ENCODE measurements around the gene SUOX. TPM values are rescaled to one million over a fixed set of nuclear protein-coding genes. Genes with fewer than 3 reads are reported as not detected.

The SUOX gene
- polyA plus RNA-seq, 1 of the 3 experiments (the other 2 are of a cell fraction), result 23.2 TPM

DNA sequence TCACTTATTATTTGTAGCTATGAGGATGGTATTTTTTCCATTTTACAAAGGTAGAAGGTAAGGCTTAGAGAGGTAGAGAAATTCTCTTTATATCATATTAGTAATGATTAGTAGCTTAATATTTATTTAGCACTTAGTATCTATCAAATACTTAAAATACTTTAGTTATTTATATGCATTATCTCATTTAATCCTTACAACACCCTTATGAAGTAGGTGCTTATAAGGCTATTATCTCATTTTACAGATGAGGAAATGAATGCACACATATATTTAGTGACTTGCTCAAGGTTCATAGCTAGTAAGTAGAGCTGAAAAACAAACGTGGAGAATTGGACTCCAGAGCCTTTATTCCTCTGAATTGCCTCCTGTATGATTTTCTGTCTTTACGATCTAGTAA lies 12.2 kb upstream of the SUOX start:
- no peaks in the 10 kb centered on the region for H3K27me3 ChIP-seq (ENCODE audit: insufficient read depth)
- no peak overlapping the region for H3K4me3 ChIP-seq (ENCODE audit: low read depth in 2 of 2, low read length in 1 of 2)
- peaks cover 22% of the 10 kb centered on the region; the same call in 1 of the 2 replicates for H3K79me2 ChIP-seq (ENCODE audit: insufficient read depth)
- ChIA-PET POLR2A (interaction anchor here (1.2 to 2.0 kb wide), 3 partner anchors 11 to 132 kb away, joined by 4 to 10 read pairs (median 4); partner anchors contain the start of genes RAB5B and RPL41), CTCF (interaction anchor here (1.0 to 7.0 kb wide), 7 partner anchors 8 to 247 kb away, joined by 3 to 50 read pairs (median 4); partner anchors contain the start of gene RAB5B)
- H3K9me3 ChIP-seq, result no peaks in the 10 kb centered on the region
- DNase-seq, result no peak
- peaks cover 18 to 57% of the 10 kb centered on the region in 2 experiments for H3K36me3 ChIP-seq (replicated peaks in 1 of 2; ENCODE audit: control insufficient read depth in 1 of 2, insufficient read depth in 2 of 2, low read length in 1 of 2)
- H3K9ac ChIP-seq, result no peak overlapping the region
- TF ChIP-seq MEF2A (IDR thresholded peaks at IDR 0.05; ENCODE audit: borderline replicate concordance, low read depth), result no peak
- no peak for TF ChIP-seq GABPA (IDR thresholded peaks at IDR 0.05; ENCODE audit: low read depth)
- TF ChIP-seq SMC3 (IDR thresholded peaks at IDR 0.05; ENCODE audit: low read depth, low read length), result no peak
- no peak for TF ChIP-seq MXI1 (IDR thresholded peaks at IDR 0.05; ENCODE audit: low read depth, low read length)
- no peak for TF ChIP-seq TEAD4 (IDR thresholded peaks at IDR 0.05; ENCODE audit: borderline replicate concordance, insufficient read depth)
- TF ChIP-seq, protein P1, sequence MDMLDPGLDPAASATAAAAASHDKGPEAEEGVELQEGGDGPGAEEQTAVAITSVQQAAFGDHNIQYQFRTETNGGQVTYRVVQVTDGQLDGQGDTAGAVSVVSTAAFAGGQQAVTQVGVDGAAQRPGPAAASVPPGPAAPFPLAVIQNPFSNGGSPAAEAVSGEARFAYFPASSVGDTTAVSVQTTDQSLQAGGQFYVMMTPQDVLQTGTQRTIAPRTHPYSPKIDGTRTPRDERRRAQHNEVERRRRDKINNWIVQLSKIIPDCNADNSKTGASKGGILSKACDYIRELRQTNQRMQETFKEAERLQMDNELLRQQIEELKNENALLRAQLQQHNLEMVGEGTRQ (IDR thresholded peaks at IDR 0.05; ENCODE audit: borderline replicate concordance, low read depth, low read length), result no peak
- no peak for TF ChIP-seq RFX5 (IDR thresholded peaks at IDR 0.05; ENCODE audit: low read length)
- no peak for TF ChIP-seq FOSL2 (IDR thresholded peaks at IDR 0.05; ENCODE audit: borderline replicate concordance, low read depth)
- TF ChIP-seq ELF1 (IDR thresholded peaks at IDR 0.05), result no peak
- TF ChIP-seq, protein P2, sequence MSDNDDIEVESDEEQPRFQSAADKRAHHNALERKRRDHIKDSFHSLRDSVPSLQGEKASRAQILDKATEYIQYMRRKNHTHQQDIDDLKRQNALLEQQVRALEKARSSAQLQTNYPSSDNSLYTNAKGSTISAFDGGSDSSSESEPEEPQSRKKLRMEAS (IDR thresholded peaks at IDR 0.05; ENCODE audit: low read depth), result no peak
- TF ChIP-seq, protein P3, sequence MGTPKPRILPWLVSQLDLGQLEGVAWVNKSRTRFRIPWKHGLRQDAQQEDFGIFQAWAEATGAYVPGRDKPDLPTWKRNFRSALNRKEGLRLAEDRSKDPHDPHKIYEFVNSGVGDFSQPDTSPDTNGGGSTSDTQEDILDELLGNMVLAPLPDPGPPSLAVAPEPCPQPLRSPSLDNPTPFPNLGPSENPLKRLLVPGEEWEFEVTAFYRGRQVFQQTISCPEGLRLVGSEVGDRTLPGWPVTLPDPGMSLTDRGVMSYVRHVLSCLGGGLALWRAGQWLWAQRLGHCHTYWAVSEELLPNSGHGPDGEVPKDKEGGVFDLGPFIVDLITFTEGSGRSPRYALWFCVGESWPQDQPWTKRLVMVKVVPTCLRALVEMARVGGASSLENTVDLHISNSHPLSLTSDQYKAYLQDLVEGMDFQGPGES (IDR thresholded peaks at IDR 0.05; ENCODE audit: low read depth, low read length), result no peak
- TF ChIP-seq, protein P4, sequence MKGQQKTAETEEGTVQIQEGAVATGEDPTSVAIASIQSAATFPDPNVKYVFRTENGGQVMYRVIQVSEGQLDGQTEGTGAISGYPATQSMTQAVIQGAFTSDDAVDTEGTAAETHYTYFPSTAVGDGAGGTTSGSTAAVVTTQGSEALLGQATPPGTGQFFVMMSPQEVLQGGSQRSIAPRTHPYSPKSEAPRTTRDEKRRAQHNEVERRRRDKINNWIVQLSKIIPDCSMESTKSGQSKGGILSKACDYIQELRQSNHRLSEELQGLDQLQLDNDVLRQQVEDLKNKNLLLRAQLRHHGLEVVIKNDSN (IDR thresholded peaks at IDR 0.05; ENCODE audit: borderline replicate concordance, low read depth), result no peak
- no peak for TF ChIP-seq TAF1 (IDR thresholded peaks at IDR 0.05; ENCODE audit: borderline replicate concordance, low read depth, low read length)
- TF ChIP-seq, protein P5, sequence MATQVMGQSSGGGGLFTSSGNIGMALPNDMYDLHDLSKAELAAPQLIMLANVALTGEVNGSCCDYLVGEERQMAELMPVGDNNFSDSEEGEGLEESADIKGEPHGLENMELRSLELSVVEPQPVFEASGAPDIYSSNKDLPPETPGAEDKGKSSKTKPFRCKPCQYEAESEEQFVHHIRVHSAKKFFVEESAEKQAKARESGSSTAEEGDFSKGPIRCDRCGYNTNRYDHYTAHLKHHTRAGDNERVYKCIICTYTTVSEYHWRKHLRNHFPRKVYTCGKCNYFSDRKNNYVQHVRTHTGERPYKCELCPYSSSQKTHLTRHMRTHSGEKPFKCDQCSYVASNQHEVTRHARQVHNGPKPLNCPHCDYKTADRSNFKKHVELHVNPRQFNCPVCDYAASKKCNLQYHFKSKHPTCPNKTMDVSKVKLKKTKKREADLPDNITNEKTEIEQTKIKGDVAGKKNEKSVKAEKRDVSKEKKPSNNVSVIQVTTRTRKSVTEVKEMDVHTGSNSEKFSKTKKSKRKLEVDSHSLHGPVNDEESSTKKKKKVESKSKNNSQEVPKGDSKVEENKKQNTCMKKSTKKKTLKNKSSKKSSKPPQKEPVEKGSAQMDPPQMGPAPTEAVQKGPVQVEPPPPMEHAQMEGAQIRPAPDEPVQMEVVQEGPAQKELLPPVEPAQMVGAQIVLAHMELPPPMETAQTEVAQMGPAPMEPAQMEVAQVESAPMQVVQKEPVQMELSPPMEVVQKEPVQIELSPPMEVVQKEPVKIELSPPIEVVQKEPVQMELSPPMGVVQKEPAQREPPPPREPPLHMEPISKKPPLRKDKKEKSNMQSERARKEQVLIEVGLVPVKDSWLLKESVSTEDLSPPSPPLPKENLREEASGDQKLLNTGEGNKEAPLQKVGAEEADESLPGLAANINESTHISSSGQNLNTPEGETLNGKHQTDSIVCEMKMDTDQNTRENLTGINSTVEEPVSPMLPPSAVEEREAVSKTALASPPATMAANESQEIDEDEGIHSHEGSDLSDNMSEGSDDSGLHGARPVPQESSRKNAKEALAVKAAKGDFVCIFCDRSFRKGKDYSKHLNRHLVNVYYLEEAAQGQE (IDR thresholded peaks at IDR 0.05; ENCODE audit: low read depth, low read length), result no peak
- no peak for TF ChIP-seq TCF12 (IDR thresholded peaks at IDR 0.05)
- no peak for TF ChIP-seq FOXM1 (IDR thresholded peaks at IDR 0.05; ENCODE audit: low read depth)
- TF ChIP-seq NRF1 (IDR thresholded peaks at IDR 0.05; ENCODE audit: low read depth, low read length), result no peak
- TF ChIP-seq, protein P6, sequence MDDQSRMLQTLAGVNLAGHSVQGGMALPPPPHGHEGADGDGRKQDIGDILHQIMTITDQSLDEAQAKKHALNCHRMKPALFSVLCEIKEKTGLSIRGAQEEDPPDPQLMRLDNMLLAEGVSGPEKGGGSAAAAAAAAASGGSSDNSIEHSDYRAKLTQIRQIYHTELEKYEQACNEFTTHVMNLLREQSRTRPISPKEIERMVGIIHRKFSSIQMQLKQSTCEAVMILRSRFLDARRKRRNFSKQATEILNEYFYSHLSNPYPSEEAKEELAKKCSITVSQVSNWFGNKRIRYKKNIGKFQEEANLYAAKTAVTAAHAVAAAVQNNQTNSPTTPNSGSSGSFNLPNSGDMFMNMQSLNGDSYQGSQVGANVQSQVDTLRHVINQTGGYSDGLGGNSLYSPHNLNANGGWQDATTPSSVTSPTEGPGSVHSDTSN (IDR thresholded peaks at IDR 0.05), result no peak
- TF ChIP-seq RCOR1 (IDR thresholded peaks at IDR 0.05; ENCODE audit: low read length), result no peak
- TF ChIP-seq EZH2phosphoT487 (IDR thresholded peaks at IDR 0.05; ENCODE audit: borderline replicate concordance, low read depth), result no peak
- H3K27ac ChIP-seq (ENCODE audit: low read depth in 2 of 2, low read length in 1 of 2), result no peak overlapping the region
- H3K4me1 ChIP-seq (ENCODE audit: control insufficient read depth in 1 of 2, insufficient read depth in 2 of 2, low read depth in 1 of 2, low read length in 1 of 2), result no peaks in the 10 kb centered on the region
- no peak overlapping the region for H2AFZ ChIP-seq (ENCODE audit: low read depth)
- no peaks in the 10 kb centered on the region for H3K9me2 ChIP-seq
- no peaks in the 10 kb centered on the region for H4K20me1 ChIP-seq (ENCODE audit: insufficient read depth)
- 68% methylated on average over 2 of the region's 2 CpGs for WGBS (ENCODE audit: low lambda C conversion rate)
- H3K4me2 ChIP-seq, result no peak overlapping the region
- H3F3A ChIP-seq (replicated peaks; ENCODE audit: insufficient read depth), result peaks cover 6% of the 10 kb centered on the region

Measured in SK-N-SH (cell line).